Measurements from ENCODE around the gene CRYBB1. TPM values are rescaled to one million over a fixed set of nuclear protein-coding genes. Genes with fewer than 3 reads are reported as not detected.

Gene CRYBB1
- total RNA-seq, 2 experiments from 2014 or later = not detected

- Mint-ChIP-seq H3K27me3 (no peaks in the 10 kb centered on the region), H3K27ac (peak overlapping the region; percentile 96), H3K4me1 (ENCODE audit: low read depth) (peaks cover 72% of the 10 kb centered on the region), H3K36me3 (ENCODE audit: low read depth) (no peaks in the 10 kb centered on the region), H3K9me3 (no peaks in the 10 kb centered on the region), H3K4me3 (peak overlapping the region; percentile 65)
- POLR2A ChIA-PET = interaction anchor here (0.7 to 2.7 kb wide), 12 partner anchors 8 to 159 kb away, joined by 3 to 12 read pairs (median 4); partner anchors contain the start of genes HPS4 and SRRD
- ATAC-seq = peak; percentile 92
- peak; percentile 47 for TF ChIP-seq CTCF (IDR thresholded peaks at IDR 0.05)
- intact Hi-C loops (cut with micrococcal nuclease) = no loop called here
- DNase-seq = peak; percentile 95
- CTCF ChIA-PET = interaction anchor here (0.9 to 1.7 kb wide), 10 partner anchors 10 to 94 kb away, joined by 3 to 5 read pairs (median 3); no protein-coding TSS in a partner anchor
These were observed 24.9 kb upstream of the CRYBB1 start for GRCh38 chr22:26642465-26643417.

GRCh38 chr22:26636296-26636695, 18.5 kb upstream of the CRYBB1 start:
- no peak overlapping the region for H3K4me3 Mint-ChIP-seq
- DNase-seq = no peak
- ChIA-PET POLR2A (interaction anchor here (0.7 kb wide), 1 partner anchor 34 kb away, joined by 3 read pairs; no protein-coding TSS in a partner anchor), CTCF (interaction anchor here (1.3 kb wide), 1 partner anchor 12 kb away, joined by 4 read pairs; no protein-coding TSS in a partner anchor)
- H3K27ac Mint-ChIP-seq = no peak overlapping the region
- ATAC-seq = no peak
- H3K9me3 Mint-ChIP-seq = no peaks in the 10 kb centered on the region
- H3K36me3 Mint-ChIP-seq (ENCODE audit: low read depth) = no peaks in the 10 kb centered on the region
- H3K27me3 Mint-ChIP-seq = no peaks in the 10 kb centered on the region
- no peak for TF ChIP-seq CTCF (IDR thresholded peaks at IDR 0.05)
- peaks cover 17% of the 10 kb centered on the region for H3K4me1 Mint-ChIP-seq (ENCODE audit: low read depth)
- intact Hi-C loops (cut with micrococcal nuclease) = no loop called here

- Mint-ChIP-seq H3K27ac (no peak overlapping the region), H3K4me1 (ENCODE audit: low read depth) (peaks cover 8% of the 10 kb centered on the region), H3K9me3 (peaks cover 2% of the 10 kb centered on the region), H3K27me3 (no peaks in the 10 kb centered on the region), H3K4me3 (no peak overlapping the region), H3K36me3 (ENCODE audit: low read depth) (no peaks in the 10 kb centered on the region)
- ATAC-seq (no peak), DNase-seq (no peak)
- ChIA-PET CTCF (no interaction called here), POLR2A (interaction anchor here (0.9 kb wide), 1 partner anchor 41 kb away, joined by 3 read pairs; no protein-coding TSS in a partner anchor)
- intact Hi-C loops (cut with micrococcal nuclease) = no loop called here
- no peak for TF ChIP-seq CTCF (IDR thresholded peaks at IDR 0.05)
These were observed 17.3 kb upstream of the CRYBB1 start for GRCh38 chr22:26635117-26635516.

GRCh38 chr22:26634189-26634588, 16.4 kb upstream of the CRYBB1 start:
- ChIA-PET CTCF (no interaction called here), POLR2A (no interaction called here)
- Mint-ChIP-seq H3K36me3 (ENCODE audit: low read depth) (no peaks in the 10 kb centered on the region), H3K4me1 (ENCODE audit: low read depth) (peaks cover 8% of the 10 kb centered on the region), H3K27ac (no peak overlapping the region), H3K27me3 (no peaks in the 10 kb centered on the region), H3K4me3 (no peak overlapping the region), H3K9me3 (peaks cover 2% of the 10 kb centered on the region)
- DNase-seq = no peak
- intact Hi-C loops (cut with micrococcal nuclease) = no loop called here
- TF ChIP-seq CTCF (IDR thresholded peaks at IDR 0.05) = no peak
- ATAC-seq = no peak

All from activated CD8-positive, alpha-beta T cell treated with anti-CD3 and anti-CD28 coated beads for 36 hours (primary cell).